ENCODE measurements around the gene FBXO4.

Gene FBXO4

DNA sequence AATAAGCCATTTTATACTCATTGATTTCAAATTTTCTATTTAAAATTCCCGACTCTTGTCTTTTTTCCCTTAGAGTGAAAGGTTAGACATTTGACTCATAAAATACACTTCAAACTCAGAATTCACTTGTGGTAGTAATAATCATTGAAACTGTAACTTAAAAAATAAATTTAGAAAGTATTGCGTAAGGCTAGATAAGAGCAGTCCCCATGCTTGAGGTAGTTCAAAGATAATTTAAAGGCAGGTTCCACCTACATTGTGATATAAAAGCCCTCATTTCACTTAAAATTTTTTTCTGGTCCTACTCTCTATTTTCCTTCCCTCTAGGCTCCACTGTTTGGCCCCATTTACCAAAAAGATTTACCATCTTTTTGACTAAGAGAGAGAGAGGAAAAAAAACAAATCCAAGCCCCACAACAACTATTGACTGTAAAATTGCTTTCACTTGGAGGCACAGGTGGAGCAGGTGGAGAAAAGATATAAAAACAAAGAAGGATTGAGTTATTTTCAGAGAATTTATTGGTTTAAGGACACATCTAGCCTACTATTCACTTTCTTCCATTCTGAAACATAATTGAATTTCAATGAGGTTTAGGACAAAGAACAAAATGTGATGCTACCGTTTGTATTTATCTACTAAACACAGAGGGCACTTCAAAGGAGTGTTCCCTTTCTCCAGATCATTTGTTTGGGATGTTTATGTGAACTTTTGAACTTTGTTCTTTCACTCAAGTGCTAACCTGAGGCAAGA lies 61.0 kb downstream of the FBXO4 start:
- DNase-seq: no peak

Data from C1 segment of cervical spinal cord (tissue), 14 donors.